ENCODE results near the gene TBC1D16.
"Not testable (repeated sequence)": the region's sequence is repeated elsewhere in the genome, so short reads cannot be mapped to it uniquely, and the experiment has no call there.

The TBC1D16 gene

DNA sequence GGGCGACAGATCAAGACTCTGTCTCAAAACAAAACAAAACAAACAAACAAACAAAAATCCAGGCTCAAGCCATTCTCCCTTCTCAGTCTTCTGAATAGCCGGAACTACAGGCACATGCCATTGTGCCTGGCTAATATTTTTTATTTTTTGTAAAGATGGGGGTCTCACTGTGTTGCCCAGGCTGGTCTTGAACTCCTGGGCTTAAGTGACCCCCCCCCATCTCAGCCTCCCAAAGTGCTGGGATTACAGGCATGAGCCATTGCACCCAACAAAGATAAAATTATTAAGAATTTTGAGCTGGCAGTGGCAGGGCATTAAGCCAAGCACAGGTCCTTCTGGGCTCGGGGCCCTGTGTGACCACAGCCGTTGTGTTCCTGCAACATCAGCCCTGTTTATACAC is 126.6 kb downstream of the TBC1D16 start:
- DNase-seq, result no peak

- no peak for DNase-seq
Measured at GRCh38 chr17:79907850-79908249, 127.8 kb downstream of the TBC1D16 start.

GRCh38 chr17:79907217-79907715 is 128.4 kb downstream of the TBC1D16 start:
- DNase-seq, result no peak

- no peak for DNase-seq
Measured at GRCh38 chr17:79905832-79906231, 129.8 kb downstream of the TBC1D16 start.

GRCh38 chr17:79904865-79905264 is 130.8 kb downstream of the TBC1D16 start:
- DNase-seq, result no peak

DNA sequence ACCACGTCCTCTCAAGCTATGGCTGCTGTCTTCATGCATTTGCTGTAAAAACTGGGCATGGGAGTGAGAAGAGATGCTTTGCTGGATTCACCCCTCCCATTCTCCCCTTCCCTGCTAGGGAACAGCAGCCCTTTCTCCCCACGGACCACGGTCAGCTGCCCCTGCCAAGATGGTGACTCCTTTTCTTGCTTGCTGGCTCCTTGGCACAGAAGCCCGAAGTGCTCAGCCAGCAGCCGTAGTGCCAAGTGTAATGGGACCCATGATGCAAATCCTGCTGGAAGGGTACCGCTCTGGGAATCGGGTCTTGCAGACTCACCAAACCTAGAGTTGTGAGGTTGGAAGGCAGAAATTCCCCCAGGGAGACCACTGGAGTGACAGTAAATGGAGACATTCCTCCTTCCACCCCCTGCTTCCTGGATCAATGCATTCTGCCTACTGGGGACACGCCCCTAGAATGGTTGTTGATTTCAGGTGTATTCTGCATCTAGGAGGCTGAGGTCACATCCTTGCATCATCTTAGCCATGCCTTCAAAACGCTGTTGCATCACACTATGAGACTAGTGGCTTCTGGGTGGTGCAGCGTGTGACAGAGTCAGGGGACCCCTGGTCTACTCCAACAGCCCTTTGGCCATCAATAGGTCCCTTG is 133.4 kb downstream of the TBC1D16 start:
- DNase-seq, result no peak

DNA sequence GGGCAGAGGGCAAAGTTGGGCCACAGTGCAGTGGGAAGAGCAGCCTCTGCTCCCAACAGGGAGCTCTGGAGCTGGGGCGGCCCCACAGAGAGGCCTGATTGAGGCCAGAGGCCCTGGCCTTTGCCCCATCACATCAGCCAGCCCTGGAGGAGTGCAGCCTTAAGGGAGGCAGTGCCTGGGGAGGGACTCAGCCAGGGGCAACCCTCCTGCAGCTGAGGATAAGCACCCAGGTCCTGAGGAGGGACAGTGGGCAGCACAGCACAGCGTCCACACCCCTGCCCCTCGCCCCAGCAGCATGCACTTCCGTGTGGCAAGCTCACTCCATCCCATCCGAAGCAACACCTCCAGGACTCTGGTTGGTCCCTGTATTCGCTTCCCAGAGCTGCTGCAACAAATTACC is 134.5 kb downstream of the TBC1D16 start:
- DNase-seq, result no peak

GRCh38 chr17:79899584-79899983 is 136.1 kb downstream of the TBC1D16 start:
- DNase-seq, result no peak

- DNase-seq, result no peak
Measured at GRCh38 chr17:79897243-79898063, 138.2 kb downstream of the TBC1D16 start.

- not testable (repeated sequence) for DNase-seq
Measured at GRCh38 chr17:79893457-79893856, 142.2 kb downstream of the TBC1D16 start.

GRCh38 chr17:79892457-79893241 is 143.0 kb downstream of the TBC1D16 start:
- peak; percentile 70 for DNase-seq

- no peak for DNase-seq
Measured at GRCh38 chr17:79891113-79891730, 144.4 kb downstream of the TBC1D16 start.

DNA sequence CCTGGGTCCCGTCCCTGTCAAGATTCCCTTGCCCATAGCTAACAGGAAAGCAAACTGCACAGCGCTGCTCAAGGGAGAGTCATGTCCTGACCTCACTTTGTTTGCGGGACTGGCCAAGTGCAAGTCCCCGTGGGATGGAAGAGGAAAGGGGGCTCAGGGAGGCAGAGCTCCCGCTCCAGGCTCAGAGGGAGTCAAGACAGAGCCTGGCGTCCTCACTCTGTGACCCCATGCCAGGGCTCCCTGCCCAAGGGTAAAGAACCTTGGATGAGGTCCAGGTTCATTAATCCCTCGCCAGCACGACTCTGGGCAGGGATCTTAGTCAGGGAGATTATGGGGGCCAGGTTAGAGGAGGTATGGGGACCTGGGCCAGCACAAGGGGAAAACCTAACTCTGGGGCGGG is 145.0 kb downstream of the TBC1D16 start:
- no peak for DNase-seq

- no peak for DNase-seq
Measured at GRCh38 chr17:79888811-79889634, 146.6 kb downstream of the TBC1D16 start.

GRCh38 chr17:79888009-79888540 is 147.6 kb downstream of the TBC1D16 start:
- no peak for DNase-seq

GRCh38 chr17:79887451-79887991 is 148.2 kb downstream of the TBC1D16 start:
- DNase-seq, result no peak

DNA sequence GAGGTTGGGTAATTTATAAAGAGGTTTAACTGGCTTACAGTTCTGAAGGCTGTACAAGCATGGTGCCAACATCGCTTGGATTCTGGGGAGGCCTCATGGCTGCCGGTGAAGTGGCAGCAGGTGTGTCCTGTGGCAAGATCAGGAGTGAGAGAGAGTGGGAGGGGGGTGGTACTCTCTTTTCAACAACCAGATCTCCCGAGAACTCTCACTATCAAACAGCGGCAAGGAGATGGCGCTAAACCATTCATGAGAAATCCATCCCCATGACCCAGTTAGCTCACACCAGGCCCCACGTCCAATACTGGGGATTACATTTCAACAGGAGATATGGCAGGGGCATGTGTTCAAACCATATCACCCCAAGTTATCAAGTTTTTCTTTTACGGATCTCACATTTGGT is 152.5 kb downstream of the TBC1D16 start:
- DNase-seq, result no peak
